HG03159 (cell line): Measurements from ENCODE around the gene TRMT2A.

Experiments
- ATAC-seq: cut with Tn5 transposase; IDR thresholded peaks from one replicate; pipeline ENCODE4 v1.9.1; 2021; ENCODE audit warnings: mild to moderate bottlenecking, moderate library complexity; ENCODE audit not compliant: unreplicated experiment

TRMT2A gene

DNA sequence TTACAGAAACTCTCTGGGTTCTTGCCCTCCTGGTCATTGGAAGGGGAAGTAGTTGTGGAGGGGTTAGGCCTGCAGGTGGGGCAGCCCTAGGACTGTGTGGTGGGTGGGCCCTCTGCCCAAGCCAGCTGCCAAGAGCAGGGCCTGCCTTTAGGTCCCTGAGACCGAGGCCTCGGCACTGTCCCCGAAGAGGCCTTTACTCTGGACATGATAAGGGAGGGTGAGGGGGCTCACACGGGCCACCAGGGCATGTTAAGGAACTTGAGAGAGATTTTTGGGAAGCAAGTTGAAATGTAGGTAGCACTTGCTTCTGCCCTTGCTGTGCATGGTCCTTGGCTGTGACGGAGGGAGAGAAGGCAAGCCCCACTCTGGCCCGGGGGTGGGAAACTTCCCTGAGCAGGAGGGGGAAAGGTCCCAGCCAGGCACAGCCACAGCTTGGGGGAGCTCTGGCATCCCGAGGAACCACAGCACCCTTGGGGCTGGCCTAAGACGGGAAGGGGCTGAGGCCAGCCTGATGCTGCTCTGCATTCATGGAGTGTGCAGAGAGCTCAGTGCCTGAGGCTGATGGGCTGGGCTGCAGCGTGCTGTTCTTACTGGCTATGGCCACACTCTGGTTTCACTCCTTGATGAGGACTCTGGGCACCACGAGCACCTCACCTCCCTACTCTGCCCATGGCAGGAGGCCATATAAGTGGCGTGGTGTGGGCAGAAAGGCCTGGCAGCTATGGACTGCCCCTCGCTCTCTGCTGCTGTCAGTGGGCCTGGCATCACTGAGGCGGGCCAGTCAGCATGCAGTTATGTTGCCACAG, 8.9 kb downstream of the TRMT2A start:
- ATAC-seq, result no peak

DNA sequence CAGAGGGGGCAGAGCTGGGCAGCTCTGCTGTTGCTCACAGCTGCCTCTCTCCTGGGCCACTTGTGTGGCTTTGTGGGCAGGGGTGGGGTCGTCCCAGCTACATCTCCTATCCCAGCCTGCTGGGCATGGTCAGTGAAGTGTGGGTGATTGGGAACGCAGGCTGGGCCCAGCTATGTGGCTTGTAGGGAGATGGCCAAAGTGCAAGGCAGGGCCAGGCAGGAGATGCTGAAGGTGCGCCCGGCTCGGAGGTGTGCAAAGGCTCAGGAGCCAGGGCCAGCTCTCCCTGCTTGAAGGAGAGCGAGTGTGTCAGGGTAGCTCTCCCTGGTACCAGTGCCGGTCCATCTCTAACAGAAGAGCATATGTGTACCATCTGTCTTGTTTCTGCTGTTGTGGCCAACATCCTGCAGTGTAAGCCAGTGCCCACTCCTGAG, 9.5 kb downstream of the TRMT2A start:
- no peak for ATAC-seq

DNA sequence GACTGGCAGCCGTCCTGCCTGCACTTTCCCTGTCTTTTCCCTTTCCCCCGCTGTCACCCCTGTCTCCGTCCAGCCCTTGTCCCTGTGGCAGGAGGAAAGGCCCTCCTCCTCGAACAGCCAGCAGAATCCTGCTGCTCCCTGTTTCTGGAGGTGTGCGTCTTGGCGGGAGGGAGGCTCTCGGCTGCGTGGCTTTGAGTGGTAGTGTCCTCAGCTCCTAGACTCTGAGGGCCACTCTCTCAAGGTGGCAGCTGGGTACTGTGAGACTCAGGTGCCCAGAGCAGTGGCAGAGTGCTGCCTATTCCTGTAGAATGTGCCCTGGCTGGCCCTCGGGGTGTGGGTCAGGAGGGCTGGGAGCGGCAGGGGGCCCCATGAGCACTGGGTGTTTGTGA, 10.2 kb downstream of the TRMT2A start:
- no peak for ATAC-seq

DNA sequence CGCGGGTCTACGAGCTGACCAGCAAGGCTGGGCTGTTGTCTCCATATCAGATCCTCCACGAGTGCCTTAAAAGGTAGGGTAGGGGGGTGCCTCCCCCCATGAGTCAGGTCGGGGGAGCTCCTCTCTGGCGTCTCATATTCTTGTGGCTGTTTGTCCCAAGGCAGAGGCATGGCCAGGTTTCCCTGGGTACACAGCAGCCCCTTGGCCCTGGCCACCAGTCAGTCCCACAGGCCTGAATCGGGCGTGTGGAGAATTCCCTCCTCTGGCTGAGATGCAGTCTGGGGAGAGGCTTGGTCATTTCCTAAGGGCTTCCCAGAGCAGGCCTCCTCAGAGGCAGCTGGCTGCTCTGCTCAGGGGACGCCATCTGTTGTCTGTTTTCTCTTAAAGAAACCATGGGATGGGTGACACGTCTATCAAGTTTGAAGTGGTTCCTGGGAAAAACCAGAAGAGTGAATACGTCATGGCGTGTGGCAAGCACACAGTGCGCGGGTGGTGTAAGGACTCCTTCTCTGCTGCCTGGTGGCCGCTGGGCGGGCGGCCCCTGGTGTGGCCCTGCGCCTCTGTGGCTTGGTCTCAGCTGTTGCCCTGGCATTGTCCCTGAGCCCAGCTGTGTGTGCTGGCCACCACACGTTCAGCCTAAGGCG, 10.7 kb downstream of the TRMT2A start:
- no peak for ATAC-seq

DNA sequence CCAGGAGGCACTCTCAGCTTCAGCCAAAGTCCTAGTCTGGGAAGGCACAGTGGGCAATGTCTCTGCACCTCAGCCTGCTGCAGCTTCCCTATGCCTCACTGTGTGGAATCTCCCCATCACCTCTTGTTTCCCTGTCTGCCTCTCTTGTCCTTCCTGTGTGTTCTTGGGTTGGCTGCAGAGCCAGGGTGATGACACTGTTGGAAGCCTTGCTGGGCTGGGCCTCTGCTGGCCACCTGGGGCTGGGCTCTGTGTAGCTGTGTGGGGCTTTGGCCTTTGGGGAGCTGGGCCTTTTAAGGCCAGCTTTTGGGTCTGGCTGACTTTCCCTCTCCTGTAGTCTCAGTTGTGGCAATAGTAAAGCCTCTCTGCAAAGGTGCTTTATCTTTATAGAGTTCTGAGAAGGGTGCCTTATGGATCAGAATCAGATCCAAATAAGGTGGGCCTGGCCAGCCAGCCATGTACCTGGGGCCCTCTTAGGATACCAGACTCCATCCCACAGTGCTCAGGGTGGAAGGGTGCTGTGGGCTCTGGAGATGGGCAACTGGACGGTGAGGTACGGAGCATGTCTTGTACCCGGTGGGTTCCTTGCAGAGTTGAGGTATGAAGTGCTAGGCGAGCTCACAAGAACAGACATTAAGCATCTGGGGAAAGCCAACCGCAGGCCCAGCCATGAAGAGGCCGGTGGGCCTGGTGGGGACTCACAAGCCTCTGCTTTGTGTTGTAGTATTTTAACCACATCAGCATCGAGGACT, 11.4 kb downstream of the TRMT2A start:
- ATAC-seq, result no peak

DNA sequence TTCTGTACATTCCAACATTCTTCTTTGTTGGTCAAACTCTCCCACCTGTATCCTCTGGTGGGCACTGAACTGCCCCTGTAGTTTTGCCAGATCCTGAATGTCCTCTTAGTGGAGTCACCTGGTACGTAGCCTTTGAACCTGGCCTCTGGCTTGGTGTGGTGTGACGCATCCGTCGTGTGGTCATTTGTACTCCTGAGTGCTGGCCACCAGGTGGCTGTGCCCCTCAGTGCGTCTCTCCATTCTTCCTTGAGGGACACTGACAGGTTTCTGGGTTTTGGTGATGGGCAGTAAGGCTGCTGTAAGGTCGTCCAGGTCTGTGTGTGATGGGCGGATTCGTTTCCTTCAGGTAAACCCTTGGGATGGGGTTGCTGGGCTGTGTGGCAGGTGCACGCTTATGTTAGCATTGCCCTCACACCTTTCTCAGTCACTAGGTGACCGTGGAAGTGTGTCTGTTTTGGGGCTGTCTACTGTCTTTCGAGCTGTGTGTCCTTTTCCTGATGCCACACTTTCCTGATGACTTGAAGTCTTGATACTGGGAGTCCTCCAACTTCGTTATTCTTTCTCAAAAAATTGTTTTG, 14.7 kb downstream of the TRMT2A start:
- no peak for ATAC-seq

DNA sequence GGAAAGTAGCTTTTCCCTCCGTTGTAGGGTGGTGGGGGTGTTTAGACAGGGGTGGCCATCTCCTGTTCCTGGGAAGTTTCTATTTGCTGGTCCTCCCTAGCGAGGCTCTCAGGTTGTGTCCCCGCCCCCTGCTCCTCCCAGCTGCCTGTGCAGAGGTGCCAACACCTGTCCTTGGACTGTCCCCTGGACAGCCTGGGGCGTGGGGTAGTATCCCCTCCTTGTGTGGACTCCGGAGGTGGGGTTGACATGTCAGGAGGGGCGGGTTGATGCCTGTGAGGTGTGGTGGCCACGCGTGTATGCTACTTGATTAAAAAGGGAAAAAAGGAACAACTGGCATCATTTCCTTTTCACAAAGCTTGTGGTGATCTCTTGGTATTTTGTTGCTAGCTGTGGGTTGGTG, 15.4 kb downstream of the TRMT2A start:
- no peak for ATAC-seq

DNA sequence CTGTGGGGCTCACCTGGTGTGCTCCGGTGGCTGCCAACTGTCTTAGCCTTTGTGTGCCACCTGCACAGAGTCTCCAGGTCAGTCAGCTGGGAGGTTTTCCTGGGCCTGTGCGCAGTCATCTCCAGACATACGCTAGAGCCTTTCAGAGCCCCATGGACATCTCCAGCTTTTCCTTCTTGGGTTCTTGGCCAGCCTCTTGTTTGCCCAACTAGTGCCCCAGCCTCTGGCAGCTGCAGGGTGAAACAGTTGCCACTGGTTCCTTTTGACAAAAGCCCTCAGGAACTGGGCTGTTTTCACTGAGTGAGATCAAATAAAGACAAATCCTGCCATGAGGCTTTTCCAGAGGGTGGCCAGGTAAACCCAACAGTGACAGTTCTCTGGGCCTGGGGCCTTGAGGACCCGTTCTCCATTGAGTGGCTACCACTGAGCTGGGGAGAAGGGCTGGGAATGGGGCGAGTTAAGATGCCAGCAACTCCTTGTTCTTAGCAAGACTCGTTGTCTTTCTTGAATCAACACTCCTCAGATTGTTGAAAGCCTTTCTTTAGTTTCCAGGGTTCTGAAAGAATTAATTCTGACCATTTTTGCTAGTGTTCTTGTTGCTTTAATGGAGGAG, 17.8 kb downstream of the TRMT2A start:
- ATAC-seq, result no peak

DNA sequence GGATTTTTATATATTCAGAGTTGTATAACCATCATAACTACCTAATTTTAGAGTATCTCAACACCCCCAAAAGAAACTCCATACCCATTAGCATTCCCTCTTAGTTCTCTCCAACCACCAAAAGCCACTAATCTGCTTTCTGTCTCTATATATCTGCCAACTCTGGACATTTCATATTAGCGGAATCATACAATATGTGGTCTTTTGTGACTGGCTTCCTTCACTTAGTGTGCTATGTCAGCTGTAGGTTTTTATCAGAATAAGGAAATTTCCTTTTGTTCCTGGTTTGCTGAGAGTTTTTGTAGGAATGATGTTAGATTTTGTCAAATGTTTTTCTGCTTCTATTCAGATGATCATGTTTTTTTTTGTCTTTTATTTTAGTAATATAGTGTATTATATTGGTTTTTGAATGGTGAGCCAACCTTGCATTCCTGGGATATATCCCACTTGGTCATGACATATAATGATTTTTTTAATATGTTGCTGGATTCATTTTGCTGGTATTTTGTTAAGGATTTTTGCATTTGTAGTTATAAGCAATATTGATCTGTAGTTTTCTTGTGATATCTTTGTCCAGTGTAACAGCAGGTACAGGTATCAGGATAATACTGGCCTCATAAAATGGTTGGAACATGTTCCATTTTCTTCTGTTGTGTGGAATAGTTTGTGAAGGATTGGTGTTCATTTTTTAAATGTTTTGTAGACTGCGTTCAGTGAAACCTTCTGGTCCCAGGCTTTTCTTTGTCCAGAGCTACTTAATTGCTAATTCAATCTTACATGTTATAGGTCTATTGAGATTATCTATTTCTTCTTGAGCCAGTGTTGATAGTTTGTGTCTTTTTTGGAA, 20.2 kb downstream of the TRMT2A start:
- no peak for ATAC-seq

DNA sequence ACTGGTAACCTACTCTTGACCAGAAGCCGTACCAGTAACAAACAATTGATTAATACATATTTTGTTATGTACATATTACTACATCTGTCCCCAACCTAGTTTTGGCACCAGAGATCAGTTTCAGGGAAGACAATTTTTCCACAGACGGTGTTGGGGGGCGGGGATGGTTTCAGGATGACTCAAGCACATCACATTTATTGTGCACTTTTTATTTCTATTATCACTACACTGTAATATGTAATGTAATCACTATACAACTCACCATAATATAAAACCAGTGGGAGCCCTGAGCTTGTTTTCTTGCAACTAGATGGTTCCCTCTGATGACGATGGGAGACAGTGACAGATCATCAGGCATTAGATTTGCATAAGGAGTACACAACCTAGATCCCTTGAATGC, 21.5 kb downstream of the TRMT2A start:
- no peak for ATAC-seq

DNA sequence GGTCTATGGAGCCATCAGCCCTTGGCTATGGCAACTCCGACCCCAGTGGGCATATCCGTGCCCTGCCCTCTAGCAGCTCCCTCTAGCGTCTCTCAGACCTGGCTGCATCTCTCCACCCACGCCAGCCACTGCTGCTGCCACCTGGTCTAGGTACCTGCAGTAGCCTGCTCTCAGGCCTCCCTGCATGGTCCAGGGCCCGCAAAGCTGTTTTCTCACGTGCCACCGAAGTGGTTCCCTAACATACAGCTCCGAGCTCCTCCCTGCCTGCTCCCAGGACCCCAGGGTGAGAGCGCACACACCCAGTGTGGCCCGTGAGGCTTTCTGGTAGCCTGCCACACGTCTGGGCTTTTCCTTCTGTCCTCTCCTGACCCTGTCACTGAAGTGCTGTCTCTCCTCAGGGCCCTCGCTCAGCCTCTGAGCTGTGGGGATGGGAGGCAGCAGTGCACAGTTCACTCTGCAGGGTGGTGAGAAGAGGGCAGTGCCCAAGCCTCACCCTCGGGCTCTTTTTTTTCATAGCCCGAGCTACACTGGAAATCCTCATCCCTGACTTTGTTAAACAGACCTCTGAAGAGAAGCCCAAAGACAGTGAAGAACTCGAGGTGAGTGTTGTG, 22.7 kb downstream of the TRMT2A start:
- no peak for ATAC-seq

DNA sequence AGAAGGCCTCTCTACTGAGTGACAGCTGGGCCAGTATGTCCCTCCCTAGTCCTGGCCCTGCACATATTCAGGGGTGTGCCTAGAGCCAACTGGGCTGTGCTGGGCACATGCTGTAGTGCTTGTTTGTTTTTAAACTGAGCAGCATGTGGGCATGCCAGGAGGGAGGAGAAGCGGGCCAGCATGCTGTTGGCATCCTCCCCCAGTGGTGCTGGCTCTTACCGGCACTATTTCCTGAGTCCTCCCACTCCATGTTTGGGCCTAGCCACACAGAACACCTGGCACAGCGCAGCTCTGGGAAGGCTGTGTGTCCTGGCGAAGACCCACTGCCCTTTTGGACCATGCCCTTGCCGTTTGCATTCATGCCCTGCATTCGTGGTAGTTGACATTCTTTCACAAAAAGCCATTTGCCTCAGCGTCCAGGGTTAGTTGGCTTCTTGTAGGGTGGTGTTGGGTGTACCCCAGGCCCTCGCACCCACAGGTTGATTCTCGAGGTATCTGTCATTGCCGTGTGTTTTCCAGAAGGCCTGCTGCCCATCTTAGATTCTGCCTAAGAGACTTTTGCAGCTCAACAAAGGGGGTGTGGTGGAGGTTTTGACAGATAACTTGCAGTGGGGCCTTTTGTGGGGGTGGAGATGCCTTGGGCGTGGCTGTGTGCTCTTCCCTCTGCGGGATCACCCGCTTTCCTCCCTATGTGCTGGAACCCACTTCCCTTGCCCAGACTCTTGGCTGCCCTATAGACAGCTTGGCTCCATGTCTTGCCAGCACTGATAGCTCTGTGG, 23.4 kb downstream of the TRMT2A start:
- ATAC-seq, result no peak

DNA sequence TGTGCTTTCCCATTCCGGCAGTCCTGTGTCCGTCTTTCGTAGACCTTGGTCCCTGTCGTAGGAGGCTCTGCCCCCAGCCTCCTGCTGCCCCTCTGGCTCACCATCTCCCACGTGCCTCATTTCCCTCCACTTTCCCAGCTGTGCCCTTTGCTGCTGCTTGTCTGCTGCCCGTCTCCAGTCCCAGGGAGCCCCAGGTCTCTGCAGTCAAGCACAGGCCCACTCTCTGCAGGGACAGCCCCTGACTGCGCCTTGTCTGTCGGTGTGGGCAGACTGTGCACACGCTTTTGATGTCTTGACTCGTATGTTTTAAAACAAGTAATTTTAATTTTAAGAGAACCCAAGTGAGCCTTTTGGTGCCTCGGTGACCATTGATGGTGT, 24.6 kb downstream of the TRMT2A start:
- ATAC-seq, result no peak

DNA sequence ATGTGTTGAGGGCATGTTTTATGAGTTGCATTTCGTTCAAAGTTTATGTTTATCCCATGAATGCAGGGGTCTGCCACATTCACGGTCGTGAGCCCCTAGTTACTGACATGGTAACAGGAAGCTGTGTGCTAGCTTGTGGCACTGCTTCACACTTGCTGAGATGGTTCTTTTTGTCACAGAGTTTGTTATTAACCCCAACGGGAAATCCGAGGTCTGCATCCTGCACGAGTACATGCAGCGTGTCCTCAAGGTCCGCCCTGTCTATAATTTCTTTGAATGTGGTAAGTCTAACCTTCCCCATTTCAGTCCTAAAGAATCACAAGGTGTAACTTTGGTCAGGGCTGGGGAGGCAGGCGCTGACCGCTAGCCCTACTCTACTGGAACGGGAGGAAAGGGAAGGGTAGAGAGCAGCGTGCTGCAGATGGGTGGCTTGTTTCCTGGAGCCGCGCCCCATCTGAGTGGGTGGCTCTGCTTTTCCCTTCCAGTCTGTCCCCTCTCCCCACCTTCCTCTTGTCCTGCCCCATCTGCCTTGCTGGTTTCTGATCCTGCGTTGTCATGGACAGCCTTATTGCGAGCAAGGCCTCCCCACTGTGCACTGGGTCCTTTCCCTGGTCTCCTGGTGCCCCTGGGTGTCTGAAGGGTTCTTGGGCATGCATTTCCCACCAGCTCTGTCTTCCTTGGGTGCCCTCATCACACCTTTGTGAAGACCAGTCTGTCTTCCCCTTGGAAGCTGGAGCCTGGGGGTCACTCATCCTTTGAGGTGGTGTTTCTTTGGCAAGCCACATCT, 25.1 kb downstream of the TRMT2A start:
- ATAC-seq, result no peak

DNA sequence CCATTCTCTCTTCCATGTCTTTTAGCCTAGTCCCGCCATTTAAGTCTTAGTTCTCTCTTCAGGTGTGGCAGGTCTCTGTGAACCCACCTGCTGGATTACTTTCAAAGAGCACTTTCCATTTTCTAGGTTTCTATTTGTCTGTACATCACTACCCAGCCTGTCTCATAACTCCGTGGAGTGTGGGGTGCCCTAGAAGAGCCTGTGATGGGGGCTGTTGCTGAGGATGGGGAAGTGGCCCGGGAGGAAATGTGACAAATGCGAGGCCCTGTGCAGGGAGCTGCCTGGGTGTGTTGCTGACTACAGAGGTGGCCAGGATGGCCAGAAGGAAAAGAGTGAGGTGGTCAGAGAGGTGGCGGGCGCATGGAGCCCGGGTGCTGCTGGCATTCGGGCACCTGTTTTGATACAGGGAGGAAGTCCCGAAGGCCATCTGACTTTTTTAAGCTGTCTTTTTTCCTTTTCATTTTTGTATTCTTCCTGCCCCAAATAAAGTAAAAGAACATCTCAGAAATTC, 26.2 kb downstream of the TRMT2A start:
- ATAC-seq, result no peak

DNA sequence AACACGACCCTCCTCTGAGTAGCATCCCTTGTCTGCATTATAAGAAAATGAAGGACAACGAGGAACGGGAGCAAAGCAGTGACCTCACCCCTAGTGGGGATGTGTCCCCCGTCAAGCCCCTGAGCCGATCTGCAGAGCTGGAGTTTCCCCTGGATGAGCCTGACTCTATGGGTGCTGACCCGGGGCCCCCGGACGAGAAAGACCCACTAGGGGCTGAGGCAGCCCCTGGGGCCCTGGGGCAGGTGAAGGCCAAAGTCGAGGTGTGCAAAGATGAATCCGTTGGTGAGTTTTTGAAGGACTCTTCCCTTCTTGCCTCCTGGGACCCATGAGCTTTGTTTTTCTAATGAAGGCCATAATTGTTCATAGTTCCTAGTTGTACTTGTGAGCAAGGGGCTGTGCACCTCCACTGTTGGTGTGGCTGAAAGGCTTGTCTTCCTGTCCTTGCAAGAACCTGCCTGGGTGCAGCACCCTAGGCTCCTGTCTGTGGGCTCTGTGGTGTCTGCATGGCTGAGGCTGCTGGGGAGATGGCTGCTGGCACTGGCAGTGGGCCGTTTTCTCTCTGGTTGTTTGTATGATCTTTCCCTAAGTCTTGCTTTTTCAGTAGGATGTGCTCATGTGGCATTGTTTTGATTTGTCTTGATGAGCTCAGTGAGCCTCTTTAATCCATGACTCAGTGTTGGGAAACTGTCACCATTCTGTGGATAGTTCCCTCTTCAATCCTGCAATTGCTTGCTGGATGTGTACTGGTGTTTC, 26.9 kb downstream of the TRMT2A start:
- ATAC-seq, result no peak

DNA sequence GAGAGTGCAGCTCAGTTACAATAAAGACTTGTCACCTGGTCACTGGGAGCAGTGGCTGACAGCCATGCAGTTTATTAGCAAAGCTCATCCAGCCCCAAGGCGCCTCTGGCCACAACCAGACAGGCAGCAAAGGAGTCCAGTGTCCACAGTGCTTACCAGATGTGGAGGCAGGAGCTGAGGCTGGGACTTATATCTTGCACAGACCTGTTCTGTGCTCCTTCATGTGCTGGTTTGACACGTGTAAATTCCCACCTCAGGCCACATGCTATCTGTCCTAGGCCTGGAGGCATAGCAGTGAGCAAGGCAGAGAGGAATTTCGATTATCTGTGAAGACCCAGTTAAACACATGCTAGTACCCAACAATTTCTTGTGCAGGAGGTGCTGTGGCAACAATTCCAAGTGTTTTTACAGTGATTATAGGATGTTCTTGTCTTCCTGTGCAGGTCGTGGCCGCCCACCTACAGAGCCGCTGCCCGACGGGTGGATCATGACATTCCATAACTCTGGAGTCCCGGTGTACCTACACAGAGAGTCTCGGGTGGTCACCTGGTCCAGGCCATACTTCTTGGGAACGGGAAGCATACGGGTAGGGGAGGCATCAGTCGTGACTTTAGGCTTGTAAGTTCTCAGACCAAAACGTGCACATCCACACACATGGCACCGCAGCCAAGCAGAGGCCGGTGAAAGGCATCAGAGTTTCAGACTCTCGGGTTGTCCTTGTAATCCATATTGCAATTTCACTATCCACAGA, 27.6 kb downstream of the TRMT2A start:
- ATAC-seq, result no peak
